Uterus (tissue), 2 donors: Measurements from ENCODE around the gene ABCB10.

Experiments used
- POLR2A ChIP-seq, 2 donors: fragments of 450-650 bp; IDR thresholded peaks; one replicate each; pipeline ENCODE4 v1.6.1; 2016; ENCODE audit warnings: antibody characterized with exemption in 2 of 2, mild to moderate bottlenecking in 1 of 2, moderate library complexity in 1 of 2
- TF ChIP-seq, protein P1 (sequence below), 4 experiments: fragments of 200-600 bp in 2 of 4; fragments of 450-650 bp in 2 of 4; sonication (generic) in 2 of 4; IDR thresholded peaks; one replicate each; pipeline ENCODE4 v1.5.1; 2016 to 2019; ENCODE audit warnings: antibody characterized with exemption in 4 of 4, mild to moderate bottlenecking in 2 of 4, moderate library complexity in 1 of 4

DNA sequence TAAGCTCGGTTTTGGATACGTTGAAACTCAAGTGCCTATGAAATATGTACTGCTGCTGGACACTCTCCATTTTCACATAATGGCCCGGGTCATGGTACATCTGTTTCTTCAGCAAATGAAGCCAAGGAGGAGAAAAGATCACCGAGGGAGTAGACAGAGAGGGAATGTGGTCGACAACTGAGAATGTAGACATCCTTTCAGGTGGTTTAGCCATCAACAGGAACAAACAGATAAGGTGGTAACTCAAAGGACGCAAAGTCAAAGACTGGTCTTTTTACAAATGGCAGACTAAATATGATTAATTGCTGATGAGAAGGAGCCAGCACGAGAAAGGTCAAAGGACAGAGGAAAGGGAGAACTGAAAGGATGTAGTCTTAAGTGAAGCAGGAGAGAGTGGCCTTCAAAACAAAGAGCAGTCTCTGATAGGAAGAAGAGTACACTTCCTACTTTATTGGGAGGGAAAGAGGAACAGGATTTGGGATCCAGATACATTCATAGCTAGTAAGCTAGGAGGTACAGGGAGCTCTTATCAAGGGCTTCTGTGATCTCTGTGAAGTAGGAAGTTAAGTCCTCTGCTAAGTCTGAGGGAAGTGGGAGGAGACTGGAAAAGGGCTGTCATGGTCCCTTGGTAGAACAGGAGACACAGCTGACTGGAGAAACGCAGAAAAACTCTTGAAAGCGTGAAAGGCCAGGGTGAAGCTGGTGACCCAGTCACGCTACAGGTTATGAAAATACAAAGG lies 78.7 kb downstream of the ABCB10 start:
- TF ChIP-seq POLR2A (IDR thresholded peaks at IDR 0.05), result no peak
- TF ChIP-seq, protein P1, sequence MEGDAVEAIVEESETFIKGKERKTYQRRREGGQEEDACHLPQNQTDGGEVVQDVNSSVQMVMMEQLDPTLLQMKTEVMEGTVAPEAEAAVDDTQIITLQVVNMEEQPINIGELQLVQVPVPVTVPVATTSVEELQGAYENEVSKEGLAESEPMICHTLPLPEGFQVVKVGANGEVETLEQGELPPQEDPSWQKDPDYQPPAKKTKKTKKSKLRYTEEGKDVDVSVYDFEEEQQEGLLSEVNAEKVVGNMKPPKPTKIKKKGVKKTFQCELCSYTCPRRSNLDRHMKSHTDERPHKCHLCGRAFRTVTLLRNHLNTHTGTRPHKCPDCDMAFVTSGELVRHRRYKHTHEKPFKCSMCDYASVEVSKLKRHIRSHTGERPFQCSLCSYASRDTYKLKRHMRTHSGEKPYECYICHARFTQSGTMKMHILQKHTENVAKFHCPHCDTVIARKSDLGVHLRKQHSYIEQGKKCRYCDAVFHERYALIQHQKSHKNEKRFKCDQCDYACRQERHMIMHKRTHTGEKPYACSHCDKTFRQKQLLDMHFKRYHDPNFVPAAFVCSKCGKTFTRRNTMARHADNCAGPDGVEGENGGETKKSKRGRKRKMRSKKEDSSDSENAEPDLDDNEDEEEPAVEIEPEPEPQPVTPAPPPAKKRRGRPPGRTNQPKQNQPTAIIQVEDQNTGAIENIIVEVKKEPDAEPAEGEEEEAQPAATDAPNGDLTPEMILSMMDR (IDR thresholded peaks at IDR 0.05), result no peak
